ENCODE measurements around the gene CELF4. TPM values are rescaled to one million over a fixed set of nuclear protein-coding genes. Genes with fewer than 3 reads are reported as not detected.

Gene CELF4
- total and polyA plus RNA-seq, 2 of the 4 experiments (the other 2 are of a cell fraction) = not detected

DNA sequence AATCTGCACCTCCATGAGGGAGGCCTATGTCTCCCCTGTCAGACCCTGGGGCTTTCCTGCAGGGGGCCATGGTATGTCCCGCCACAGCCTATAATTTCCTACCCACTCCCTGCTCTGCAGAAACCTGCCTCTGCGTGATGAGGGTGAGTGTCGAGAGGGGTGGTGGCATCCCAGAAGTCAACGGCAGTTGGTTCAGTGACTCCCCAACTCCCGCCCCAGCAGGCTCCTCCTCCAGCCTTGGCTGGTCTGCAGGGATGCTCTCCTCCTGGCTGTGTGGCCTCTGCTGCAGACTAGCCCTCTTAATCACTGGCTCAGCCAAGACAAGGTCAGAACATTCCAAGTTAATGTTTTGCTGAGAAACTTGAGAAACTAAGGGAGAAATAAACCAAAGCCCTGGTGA, 13.3 kb downstream of the CELF4 start:
- H3K4ac ChIP-seq (ENCODE audit: low read depth, low read length) = no peak overlapping the region
- H2AK5ac ChIP-seq (ENCODE audit: low read depth, low read length) = no peak overlapping the region
- dilution Hi-C loops (cut with HindIII; ENCODE audit: low sequenced_read_pairs, unreplicated experiment) = no loop called here
- intact Hi-C loops (cut with micrococcal nuclease) = no loop called here
- H2AFZ ChIP-seq (replicated peaks; ENCODE audit: low read length, poor library complexity) = no peak overlapping the region
- H3K4me3 ChIP-seq (ENCODE audit: insufficient read depth, low read depth, low read length) = no peak overlapping the region
- H3K27ac ChIP-seq (ENCODE audit: insufficient read depth, low read length) = no peak overlapping the region
- no peak overlapping the region for H4K5ac ChIP-seq (ENCODE audit: low read depth, low read length)
- H3K9ac ChIP-seq (ENCODE audit: low read depth, low read length) = no peak overlapping the region
- no peaks in the 10 kb centered on the region for H3K79me1 ChIP-seq (ENCODE audit: low read depth in 1 of 2, low read length in 2 of 2)
- in situ Hi-C loops (cut with MboI; ENCODE audit: low sequenced_read_pairs) = no loop called here
- TF ChIP-seq POLR2A (IDR thresholded peaks at IDR 0.05; ENCODE audit: low read depth, low read length) (no peak), FOS (IDR thresholded peaks at IDR 0.05; ENCODE audit: low read depth, low read length) (no peak), MXI1 (IDR thresholded peaks at IDR 0.05; ENCODE audit: borderline replicate concordance, low read depth, low read length) (no peak), RAD21 (IDR thresholded peaks at IDR 0.05; ENCODE audit: low read length) (no peak), CEBPB (IDR thresholded peaks at IDR 0.05; ENCODE audit: low read depth, low read length) (no peak), MAZ (IDR thresholded peaks at IDR 0.05; ENCODE audit: borderline replicate concordance, low read depth, low read length) (no peak), RCOR1 (IDR thresholded peaks at IDR 0.05; ENCODE audit: insufficient replicate concordance, low read length) (no peak), CTCF (conservative IDR thresholded peaks at IDR 0.05; ENCODE audit: low read depth, low read length) (no peak), SMC3 (IDR thresholded peaks at IDR 0.05; ENCODE audit: low read depth, low read length) (no peak), BHLHE40 (IDR thresholded peaks at IDR 0.05; ENCODE audit: low read depth, low read length) (no peak), NFE2L2 (IDR thresholded peaks at IDR 0.05; ENCODE audit: low read depth, low read length) (no peak)
- TF ChIP-seq, protein P1, sequence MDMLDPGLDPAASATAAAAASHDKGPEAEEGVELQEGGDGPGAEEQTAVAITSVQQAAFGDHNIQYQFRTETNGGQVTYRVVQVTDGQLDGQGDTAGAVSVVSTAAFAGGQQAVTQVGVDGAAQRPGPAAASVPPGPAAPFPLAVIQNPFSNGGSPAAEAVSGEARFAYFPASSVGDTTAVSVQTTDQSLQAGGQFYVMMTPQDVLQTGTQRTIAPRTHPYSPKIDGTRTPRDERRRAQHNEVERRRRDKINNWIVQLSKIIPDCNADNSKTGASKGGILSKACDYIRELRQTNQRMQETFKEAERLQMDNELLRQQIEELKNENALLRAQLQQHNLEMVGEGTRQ (IDR thresholded peaks at IDR 0.05; ENCODE audit: low read depth, low read length) = no peak
- no peaks in the 10 kb centered on the region for H3K36me3 ChIP-seq (ENCODE audit: control insufficient read depth, insufficient read depth, low read length)
- POLR2A ChIA-PET (ENCODE audit: unreplicated experiment) = no interaction called here
- H4K8ac ChIP-seq (ENCODE audit: low read depth in 2 of 2, low read length in 2 of 2) = no peak overlapping the region
- no peaks in the 10 kb centered on the region; the same call in 1 of the 2 replicates for H3K27me3 ChIP-seq (ENCODE audit: control insufficient read depth, insufficient read depth, low read length)
- H2AK9ac ChIP-seq (replicated peaks; ENCODE audit: low read depth, low read length, poor library complexity) = no peak overlapping the region
- no peak overlapping the region for H2BK20ac ChIP-seq (ENCODE audit: low read depth, low read length)
- CTCF ChIA-PET = no interaction called here
- H3K56ac ChIP-seq (ENCODE audit: extremely low read depth, insufficient read depth, low read length) = no peak overlapping the region
- no peak overlapping the region for H3K4me2 ChIP-seq (ENCODE audit: low read depth, low read length)
- no peaks in the 10 kb centered on the region for H3K9me1 ChIP-seq (ENCODE audit: insufficient read depth, low read length)
- no peak overlapping the region for H2BK120ac ChIP-seq (ENCODE audit: low read depth, low read length)
- DNase-seq (no peak), ATAC-seq (ENCODE audit: low read depth) (no peak)
- no peak overlapping the region for H2BK15ac ChIP-seq (ENCODE audit: low read depth, low read length)
- no peak overlapping the region for H2BK5ac ChIP-seq (ENCODE audit: low read depth, low read length, poor library complexity, severe bottlenecking)
- no peaks in the 10 kb centered on the region for H4K20me1 ChIP-seq (ENCODE audit: insufficient read depth, low read length)
- no CpG with 5 or more reads among the region's 5 CpGs for WGBS, 2 experiments (ENCODE audit: extremely low coverage in 2 of 2, insufficient read length in 1 of 2)
- no peak overlapping the region for H3K18ac ChIP-seq (ENCODE audit: low read depth, low read length)
- no peak overlapping the region for H3K23ac ChIP-seq (ENCODE audit: low read depth, low read length)
- no peaks in the 10 kb centered on the region for H3K9me3 ChIP-seq (ENCODE audit: control insufficient read depth, insufficient read depth, low read length)
- H3K4me1 ChIP-seq (ENCODE audit: control insufficient read depth, insufficient read depth, low read length) = no peaks in the 10 kb centered on the region
- no TSS peak for BruUV-seq (replicated peaks)
- no peak overlapping the region for H4K91ac ChIP-seq (ENCODE audit: insufficient read depth, low read depth, low read length)
- no peak overlapping the region for H3K14ac ChIP-seq (replicated peaks; ENCODE audit: low read depth, low read length)
